ENCODE measurements around the gene HOXB3.

The HOXB3 gene

DNA sequence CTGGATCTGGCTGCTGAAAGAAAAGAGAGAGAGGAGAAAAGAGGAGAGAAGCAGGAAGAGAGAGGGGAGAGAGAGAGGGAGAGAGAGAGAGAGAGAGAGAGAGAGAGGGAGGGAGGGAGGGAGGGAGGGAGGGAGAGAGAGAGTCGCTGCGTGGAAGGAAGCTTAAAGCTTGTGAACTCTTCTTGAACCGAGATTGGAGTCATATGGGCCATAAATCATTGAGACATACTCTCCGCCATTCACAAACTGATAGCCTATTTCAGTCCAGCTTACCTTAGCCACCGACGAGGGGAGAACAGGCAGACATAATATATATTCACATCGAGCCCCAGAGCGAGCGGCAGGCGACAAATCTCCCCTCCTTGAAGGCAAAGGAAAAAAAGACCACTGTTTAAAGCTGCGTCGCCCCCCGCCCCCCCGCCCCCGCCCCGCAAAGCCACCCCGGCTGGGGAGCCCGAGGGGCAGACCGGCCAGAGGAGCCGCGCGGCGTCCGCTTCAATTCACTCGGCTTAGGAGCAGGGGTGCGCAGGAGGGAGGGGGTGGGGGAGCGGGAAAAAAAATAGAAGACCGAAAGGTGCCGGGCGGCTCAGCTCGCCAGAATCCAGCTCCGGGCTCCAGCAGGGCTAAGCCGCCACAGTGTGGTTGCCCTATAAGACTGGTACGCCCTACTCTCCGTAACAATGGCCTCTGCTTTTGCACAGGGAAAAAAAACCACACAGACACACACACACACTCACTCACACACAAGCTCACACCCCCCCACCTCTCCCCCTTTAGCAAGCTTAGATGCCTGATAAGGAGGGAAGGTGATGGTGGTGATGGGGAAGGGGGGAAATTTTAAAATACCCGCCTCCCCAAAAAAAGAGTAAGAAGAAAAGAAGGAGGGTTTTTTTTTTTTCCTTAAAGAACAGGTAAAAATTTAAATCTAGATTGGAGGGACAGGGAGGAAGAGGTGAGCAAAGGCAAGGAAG is 34.5 kb downstream of the HOXB3 start:
- no peak overlapping the region for H3K27ac ChIP-seq
- TF ChIP-seq ZFX (IDR thresholded peaks at IDR 0.05): no peak
- TF ChIP-seq, protein P1, sequence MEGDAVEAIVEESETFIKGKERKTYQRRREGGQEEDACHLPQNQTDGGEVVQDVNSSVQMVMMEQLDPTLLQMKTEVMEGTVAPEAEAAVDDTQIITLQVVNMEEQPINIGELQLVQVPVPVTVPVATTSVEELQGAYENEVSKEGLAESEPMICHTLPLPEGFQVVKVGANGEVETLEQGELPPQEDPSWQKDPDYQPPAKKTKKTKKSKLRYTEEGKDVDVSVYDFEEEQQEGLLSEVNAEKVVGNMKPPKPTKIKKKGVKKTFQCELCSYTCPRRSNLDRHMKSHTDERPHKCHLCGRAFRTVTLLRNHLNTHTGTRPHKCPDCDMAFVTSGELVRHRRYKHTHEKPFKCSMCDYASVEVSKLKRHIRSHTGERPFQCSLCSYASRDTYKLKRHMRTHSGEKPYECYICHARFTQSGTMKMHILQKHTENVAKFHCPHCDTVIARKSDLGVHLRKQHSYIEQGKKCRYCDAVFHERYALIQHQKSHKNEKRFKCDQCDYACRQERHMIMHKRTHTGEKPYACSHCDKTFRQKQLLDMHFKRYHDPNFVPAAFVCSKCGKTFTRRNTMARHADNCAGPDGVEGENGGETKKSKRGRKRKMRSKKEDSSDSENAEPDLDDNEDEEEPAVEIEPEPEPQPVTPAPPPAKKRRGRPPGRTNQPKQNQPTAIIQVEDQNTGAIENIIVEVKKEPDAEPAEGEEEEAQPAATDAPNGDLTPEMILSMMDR (conservative IDR thresholded peaks at IDR 0.05): no peak

DNA sequence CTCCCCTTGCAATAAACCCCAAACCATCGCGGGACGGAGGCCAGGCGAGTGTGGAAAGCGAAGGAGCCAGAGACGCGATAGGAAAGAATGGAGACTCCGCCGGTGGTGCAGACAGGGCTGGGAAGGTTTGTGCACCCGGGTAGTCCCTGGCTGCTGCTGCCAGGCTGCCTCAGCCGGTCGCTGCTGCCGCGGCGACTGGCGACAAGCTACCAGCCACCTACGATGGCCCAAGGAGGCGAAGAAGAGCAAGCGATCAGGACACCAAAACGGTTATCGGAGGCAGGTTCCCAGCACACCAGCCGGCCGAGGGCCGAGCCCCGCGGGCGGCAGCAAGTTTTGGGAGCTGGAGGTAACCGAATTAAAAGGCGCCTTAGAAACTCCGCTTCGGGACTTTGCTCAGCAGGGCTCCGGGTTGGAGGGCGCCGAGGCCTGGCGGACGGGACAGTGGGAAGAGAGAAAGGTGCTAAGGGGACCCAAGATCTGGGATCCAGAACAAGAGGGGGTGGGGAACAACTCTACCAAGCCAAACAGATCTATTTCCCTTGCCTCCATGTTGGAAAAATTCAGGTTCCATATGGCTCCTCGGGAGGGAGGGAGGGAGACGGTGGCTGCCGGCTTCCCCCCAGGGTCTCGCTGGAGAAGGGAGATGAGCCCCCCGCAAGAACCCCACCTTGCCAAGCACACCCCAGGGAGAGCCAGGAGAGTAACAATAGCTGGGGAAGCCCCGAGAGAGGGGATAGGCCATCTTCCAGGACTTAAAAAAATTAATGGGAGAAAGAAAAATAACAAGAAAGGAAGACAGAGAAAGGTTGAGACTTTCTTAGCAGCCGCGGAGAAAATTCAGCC is 35.4 kb downstream of the HOXB3 start:
- TF ChIP-seq, protein P1 (conservative IDR thresholded peaks at IDR 0.05): no peak
- no peak for TF ChIP-seq ZFX (IDR thresholded peaks at IDR 0.05)
- H3K27ac ChIP-seq: no peak overlapping the region

DNA sequence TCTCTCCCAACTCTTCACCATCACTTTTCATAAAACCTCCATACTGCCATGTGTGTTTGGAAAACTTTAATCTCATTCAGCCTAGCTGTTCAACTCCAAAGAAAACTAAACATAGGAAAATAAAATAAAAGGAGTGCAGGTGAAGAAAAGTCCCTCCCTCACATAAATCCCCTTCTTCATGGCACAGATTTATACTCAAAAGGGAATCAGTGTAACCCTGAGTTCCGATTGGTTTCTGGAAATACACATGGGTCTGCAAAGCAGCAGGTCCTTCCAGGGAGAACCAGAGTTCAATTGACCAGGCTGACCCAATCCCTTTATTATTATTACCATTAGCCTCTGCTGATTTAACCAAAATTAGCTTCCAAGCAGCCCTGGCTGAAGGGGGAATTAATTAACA is 36.2 kb downstream of the HOXB3 start:
- no peak overlapping the region for H3K27ac ChIP-seq
- no peak for TF ChIP-seq ZFX (IDR thresholded peaks at IDR 0.05)
- TF ChIP-seq, protein P1 (conservative IDR thresholded peaks at IDR 0.05): no peak

DNA sequence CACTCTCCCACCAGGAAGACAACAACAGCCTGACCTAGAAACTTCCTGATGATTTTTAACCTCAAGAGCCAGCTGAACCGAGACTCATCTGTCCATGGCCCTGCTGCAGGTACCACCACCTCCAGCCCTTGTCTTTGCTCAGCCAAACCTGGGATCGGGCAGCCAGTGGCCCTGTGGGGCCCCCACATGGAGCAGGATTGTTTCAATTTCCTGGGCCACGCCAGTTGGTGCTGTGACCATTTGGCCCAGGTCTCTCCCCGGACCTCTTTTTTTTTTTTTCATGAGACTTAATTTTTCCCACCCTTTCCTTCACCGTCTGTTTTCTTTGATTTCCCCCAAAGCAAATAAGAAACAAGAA is 36.9 kb downstream of the HOXB3 start:
- TF ChIP-seq, protein P1 (conservative IDR thresholded peaks at IDR 0.05): no peak
- no peak for TF ChIP-seq ZFX (IDR thresholded peaks at IDR 0.05)
- no peak overlapping the region for H3K27ac ChIP-seq

DNA sequence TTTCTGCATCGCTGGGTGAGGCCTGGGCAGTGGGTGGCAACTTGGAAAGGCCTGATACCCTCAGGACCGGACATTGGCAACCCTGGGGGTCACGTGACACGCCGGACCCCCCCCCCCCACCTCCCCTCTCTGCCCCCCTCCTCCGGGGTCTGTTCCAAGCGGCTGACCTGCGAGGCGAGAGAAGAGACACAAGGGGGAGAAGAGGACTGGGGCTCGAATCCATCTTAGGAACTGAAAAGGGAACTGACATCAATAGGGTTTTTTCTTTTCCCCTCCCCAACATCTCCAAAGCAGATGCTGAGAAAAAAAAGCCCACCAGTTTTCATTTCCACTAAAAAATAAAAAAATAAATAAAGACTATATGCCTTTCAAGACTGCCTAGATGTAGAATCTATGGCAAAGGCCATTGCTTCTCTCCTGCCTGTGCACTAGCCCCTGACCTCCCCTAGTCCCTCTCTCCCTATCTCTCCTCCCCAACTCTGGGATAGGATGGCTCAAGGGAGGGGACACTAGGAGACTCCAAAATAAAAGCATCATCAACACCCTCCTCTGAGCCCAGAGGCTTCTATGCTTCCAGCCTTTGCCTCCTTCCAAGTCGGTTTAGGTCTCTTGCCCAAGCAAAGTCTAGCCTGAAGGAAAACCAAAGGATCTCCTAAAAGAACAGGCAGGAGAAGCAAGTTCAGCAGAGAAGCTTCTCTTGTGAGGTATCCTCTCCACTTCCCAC is 37.4 kb downstream of the HOXB3 start:
- no peak overlapping the region for H3K27ac ChIP-seq
- TF ChIP-seq, protein P1 (conservative IDR thresholded peaks at IDR 0.05): no peak
- TF ChIP-seq ZFX (IDR thresholded peaks at IDR 0.05): no peak

DNA sequence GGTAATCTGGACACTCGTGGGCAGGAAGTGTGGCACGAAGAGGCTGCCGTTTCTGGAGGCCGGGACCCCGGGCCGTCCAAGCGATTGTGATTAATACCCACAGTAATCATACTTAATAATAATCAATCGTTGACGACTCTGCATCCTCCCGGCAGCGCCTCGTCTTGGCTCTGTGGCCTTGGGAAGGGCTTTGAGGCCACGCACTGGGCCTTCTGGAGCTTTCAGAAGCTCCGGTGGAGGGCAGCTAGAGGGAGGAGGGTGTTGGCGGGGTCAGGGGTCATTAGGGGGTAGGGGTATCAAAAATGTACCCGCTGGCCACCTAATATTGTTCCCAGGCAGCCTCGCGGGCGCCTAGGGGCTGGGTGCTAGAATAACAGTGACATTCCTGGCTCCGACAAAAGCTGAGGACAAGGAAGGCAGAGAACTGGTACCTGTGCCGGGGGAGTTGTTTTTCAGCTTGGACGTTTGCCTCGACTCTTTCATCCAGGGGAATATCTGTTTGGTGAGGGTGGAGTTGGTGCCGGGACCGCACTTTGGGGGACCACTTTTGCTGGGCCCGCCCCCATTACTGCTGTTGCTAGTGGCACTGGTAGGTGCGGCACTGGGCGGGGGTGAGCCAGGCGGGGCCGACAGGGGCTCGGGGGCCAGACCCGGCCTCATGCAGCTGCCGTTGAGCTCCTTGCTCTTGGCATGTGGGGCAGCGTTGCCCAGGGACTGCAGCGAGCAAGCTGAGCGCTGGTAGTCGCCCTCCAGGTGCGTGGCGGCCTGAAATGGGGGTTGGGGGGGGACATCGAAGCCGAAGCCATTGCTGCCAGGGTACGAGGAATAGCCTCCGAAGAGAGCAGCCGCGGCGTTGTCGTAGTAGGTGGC is 38.2 kb downstream of the HOXB3 start:
- TF ChIP-seq, protein P1 (conservative IDR thresholded peaks at IDR 0.05): no peak
- TF ChIP-seq ZFX (IDR thresholded peaks at IDR 0.05): no peak
- no peak overlapping the region for H3K27ac ChIP-seq
